Measurements from ENCODE around the gene HDAC1. TPM values are rescaled to one million over a fixed set of nuclear protein-coding genes. Genes with fewer than 3 reads are reported as not detected.
A peak's percentile ranks its signal among the peaks of the same experiment; 100 is the strongest.

HDAC1 gene
- total and polyA plus RNA-seq, 2 experiments from 2014 or later = 53.8 to 58.5 TPM

DNA sequence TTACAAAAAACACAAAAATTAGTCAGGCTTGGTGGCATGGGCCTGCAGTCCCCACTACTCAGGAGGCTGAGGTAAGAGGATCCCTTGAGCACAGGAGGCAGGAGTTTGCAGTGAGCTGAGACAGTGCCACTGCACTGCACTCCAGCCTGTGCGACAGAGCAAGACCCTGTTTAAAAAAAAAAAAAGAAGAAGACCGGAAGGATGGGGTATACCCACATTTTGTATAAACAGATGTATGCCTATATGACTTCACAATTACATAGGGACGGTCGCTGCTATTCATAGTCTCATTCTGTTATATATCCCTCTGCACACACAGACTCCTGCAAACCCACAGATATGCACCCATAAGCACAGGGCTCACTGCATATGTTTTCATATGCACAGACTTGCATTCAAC lies 28.1 kb upstream of the HDAC1 start:
- no peaks in the 10 kb centered on the region for H3K36me3 ChIP-seq (ENCODE audit: low read depth)
- no peaks in the 10 kb centered on the region for H3K27me3 ChIP-seq (replicated peaks; ENCODE audit: insufficient read depth)
- H3F3A ChIP-seq (ENCODE audit: insufficient read depth) = no peaks in the 10 kb centered on the region
- TF ChIP-seq EZH2 (IDR thresholded peaks at IDR 0.05; ENCODE audit: insufficient read depth, poor library complexity, severe bottlenecking) (no peak), EZH2phosphoT487 (IDR thresholded peaks at IDR 0.05; ENCODE audit: insufficient read depth, low read depth) (no peak)
- no peaks in the 10 kb centered on the region for H4K20me1 ChIP-seq (ENCODE audit: insufficient read depth)
- H2AFZ ChIP-seq = no peak overlapping the region
- DNase-seq = no peak
- H3K9me2 ChIP-seq (ENCODE audit: insufficient read depth) = no peaks in the 10 kb centered on the region
- H3K9ac ChIP-seq = no peak overlapping the region
- H3K4me2 ChIP-seq (ENCODE audit: unreplicated experiment) = no peak overlapping the region
- 81 to 88% methylated on average over 4 of the region's 4 CpGs for WGBS, 2 experiments (ENCODE audit: low coverage in 1 of 2, low lambda C conversion rate in 2 of 2, missing lambda C conversion rate in 2 of 2)
- H3K9me3 ChIP-seq (ENCODE audit: low read depth) = no peaks in the 10 kb centered on the region
- H3K4me3 ChIP-seq = no peak overlapping the region
- H3K79me2 ChIP-seq (ENCODE audit: insufficient read depth) = no peaks in the 10 kb centered on the region
- in situ Hi-C loops (cut with MboI) = no loop called here
- H3K4me1 ChIP-seq (ENCODE audit: insufficient read depth) = no peaks in the 10 kb centered on the region
- no peak overlapping the region for H3K27ac ChIP-seq

DNA sequence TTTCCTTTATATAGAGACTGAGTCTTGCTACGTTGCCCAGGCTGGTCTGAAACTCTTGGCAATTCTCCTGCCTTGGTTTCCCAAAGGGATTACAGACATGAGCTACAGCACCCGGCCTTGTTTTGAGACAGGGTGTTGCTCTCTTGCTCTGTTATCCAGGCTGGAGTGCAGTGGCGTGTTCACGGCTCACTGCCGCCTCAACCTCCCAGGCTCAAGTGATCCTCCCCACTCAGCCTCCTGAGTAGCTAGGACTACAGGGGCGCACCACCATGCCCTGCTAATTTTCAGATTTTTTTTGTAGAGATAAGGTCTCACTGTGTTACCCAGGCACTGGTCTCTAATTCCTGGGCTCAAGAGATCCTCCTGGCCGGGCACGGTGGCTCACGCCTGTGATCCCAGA lies 26.0 kb upstream of the HDAC1 start:
- DNase-seq = no peak
- no peak for TF ChIP-seq EZH2 (IDR thresholded peaks at IDR 0.05; ENCODE audit: insufficient read depth, poor library complexity, severe bottlenecking)
- TF ChIP-seq EZH2phosphoT487 (IDR thresholded peaks at IDR 0.05; ENCODE audit: insufficient read depth, low read depth) = no peak
- H3K4me2 ChIP-seq (ENCODE audit: unreplicated experiment) = no peak overlapping the region

DNA sequence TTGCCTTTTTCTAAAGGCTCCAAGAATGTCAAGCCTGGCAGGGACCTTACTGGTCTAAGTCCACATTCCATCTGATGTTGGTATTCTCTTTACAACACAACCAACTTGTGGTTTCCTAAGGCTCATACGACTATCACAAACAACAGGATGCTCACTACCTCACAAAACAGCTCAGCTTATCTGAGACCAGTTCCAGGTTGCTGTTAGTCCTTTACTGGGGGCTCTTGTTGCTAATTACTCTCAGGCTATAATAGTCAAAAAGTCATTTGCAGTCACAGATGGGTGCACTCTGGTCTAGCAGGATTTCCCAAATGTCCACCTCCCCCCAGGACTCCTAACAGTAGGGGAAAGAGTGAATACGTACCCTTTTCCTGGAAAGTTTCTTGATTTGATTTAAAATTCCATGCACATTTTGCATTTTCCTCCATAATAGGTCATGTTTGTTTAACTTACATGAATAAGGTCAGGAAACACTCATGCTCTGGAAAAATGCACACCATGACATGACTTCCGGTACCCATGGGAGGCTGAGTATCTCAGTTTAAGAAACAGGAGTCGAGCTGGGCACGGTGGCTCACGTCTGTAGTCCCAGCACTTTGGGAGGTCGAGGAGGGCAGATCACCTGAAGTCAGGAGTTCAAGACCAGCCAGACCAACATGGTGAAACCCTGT lies 24.8 kb upstream of the HDAC1 start:
- peak overlapping the region; percentile 30; the same call in 1 of the 2 replicates for H2AFZ ChIP-seq
- H3K27ac ChIP-seq = no peak overlapping the region

More for the DNA sequence above, 26.0 kb upstream of the HDAC1 start:
- Histone ChIP-seq H3K4me1 (ENCODE audit: insufficient read depth) (no peaks in the 10 kb centered on the region), H3F3A (ENCODE audit: insufficient read depth) (no peaks in the 10 kb centered on the region), H3K9me2 (ENCODE audit: insufficient read depth) (no peaks in the 10 kb centered on the region), H3K4me3 (no peak overlapping the region), H2AFZ (no peak overlapping the region), H3K9me3 (ENCODE audit: low read depth) (no peaks in the 10 kb centered on the region), H3K36me3 (ENCODE audit: low read depth) (no peaks in the 10 kb centered on the region), H3K27me3 (replicated peaks; ENCODE audit: insufficient read depth) (no peaks in the 10 kb centered on the region), H3K79me2 (ENCODE audit: insufficient read depth) (no peaks in the 10 kb centered on the region), H4K20me1 (ENCODE audit: insufficient read depth) (no peaks in the 10 kb centered on the region), H3K9ac (no peak overlapping the region), H3K27ac (no peak overlapping the region)
- 95 to 96% methylated on average over 9 of the region's 9 CpGs for WGBS, 2 experiments (ENCODE audit: low coverage in 1 of 2, low lambda C conversion rate in 2 of 2, missing lambda C conversion rate in 2 of 2)
- in situ Hi-C loops (cut with MboI) = no loop called here

DNA sequence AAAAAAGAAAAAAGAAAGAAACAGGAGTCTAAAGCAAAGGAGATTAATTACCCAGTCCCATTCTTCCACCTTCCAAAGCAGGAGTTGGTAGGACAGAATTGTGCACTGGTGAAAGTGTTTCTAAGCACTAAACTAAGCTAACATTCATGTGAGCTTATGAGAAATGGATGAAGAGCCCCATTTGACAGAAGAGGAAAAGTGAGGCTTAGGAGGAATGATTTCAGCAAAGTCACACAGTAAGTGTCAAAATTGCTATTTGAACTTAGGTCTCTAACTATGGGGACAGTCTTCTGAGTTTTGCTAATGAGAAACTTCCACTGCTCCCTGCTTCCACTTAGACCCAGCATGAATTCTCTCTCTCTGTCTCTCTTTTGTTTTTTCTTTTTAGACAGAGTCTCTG lies 22.1 kb upstream of the HDAC1 start:
- Histone ChIP-seq H3K4me3 (no peak overlapping the region), H3K9me3 (ENCODE audit: low read depth) (no peaks in the 10 kb centered on the region), H3K27ac (no peak overlapping the region), H3K36me3 (ENCODE audit: low read depth) (no peaks in the 10 kb centered on the region), H3K4me1 (ENCODE audit: insufficient read depth) (no peaks in the 10 kb centered on the region), H3K9me2 (ENCODE audit: insufficient read depth) (no peaks in the 10 kb centered on the region), H2AFZ (no peak overlapping the region), H3K27me3 (replicated peaks; ENCODE audit: insufficient read depth) (peaks cover 13% of the 10 kb centered on the region), H4K20me1 (ENCODE audit: insufficient read depth) (no peaks in the 10 kb centered on the region), H3K79me2 (ENCODE audit: insufficient read depth) (no peaks in the 10 kb centered on the region), H3F3A (ENCODE audit: insufficient read depth) (no peaks in the 10 kb centered on the region), H3K9ac (no peak overlapping the region), H3K4me2 (ENCODE audit: unreplicated experiment) (no peak overlapping the region)
- no peak for DNase-seq
- TF ChIP-seq EZH2phosphoT487 (IDR thresholded peaks at IDR 0.05; ENCODE audit: insufficient read depth, low read depth) = no peak
- no peak for TF ChIP-seq EZH2 (IDR thresholded peaks at IDR 0.05; ENCODE audit: insufficient read depth, poor library complexity, severe bottlenecking)
- in situ Hi-C loops (cut with MboI) = no loop called here

More for the DNA sequence above, 24.8 kb upstream of the HDAC1 start:
- in situ Hi-C loops (cut with MboI) = no loop called here
- Histone ChIP-seq H3K4me3 (no peak overlapping the region), H3K9me2 (ENCODE audit: insufficient read depth) (no peaks in the 10 kb centered on the region), H3F3A (ENCODE audit: insufficient read depth) (no peaks in the 10 kb centered on the region), H3K79me2 (ENCODE audit: insufficient read depth) (no peaks in the 10 kb centered on the region), H3K36me3 (ENCODE audit: low read depth) (no peaks in the 10 kb centered on the region), H3K4me2 (ENCODE audit: unreplicated experiment) (no peak overlapping the region), H3K9ac (no peak overlapping the region), H4K20me1 (ENCODE audit: insufficient read depth) (no peaks in the 10 kb centered on the region), H3K9me3 (ENCODE audit: low read depth) (no peaks in the 10 kb centered on the region), H3K27me3 (replicated peaks; ENCODE audit: insufficient read depth) (0 out of 2 replicates have a peak, but pooled peaks cover 5% of the 10 kb centered on the region), H3K4me1 (ENCODE audit: insufficient read depth) (no peaks in the 10 kb centered on the region)
- TF ChIP-seq EZH2phosphoT487 (IDR thresholded peaks at IDR 0.05; ENCODE audit: insufficient read depth, low read depth) (no peak), EZH2 (IDR thresholded peaks at IDR 0.05; ENCODE audit: insufficient read depth, poor library complexity, severe bottlenecking) (no peak)
- peak; percentile 42 for DNase-seq
- 61 to 64% methylated on average over 7 of the region's 7 CpGs for WGBS, 2 experiments (ENCODE audit: low coverage in 1 of 2, low lambda C conversion rate in 2 of 2, missing lambda C conversion rate in 2 of 2)

Data from GM23248 (cell line).